Neural progenitor cell (in vitro differentiated cells): ENCODE results near the gene PBX2.

ENCODE experiments used
- CTCF ChIP-seq: fragments of 200-600 bp; sonication (generic); IDR thresholded peaks from 2 replicates; pipeline ENCODE4 v1.5.1; 2017; ENCODE audit warnings: antibody characterized with exemption, mild to moderate bottlenecking
- EZH2 ChIP-seq: fragments of 200-600 bp; sonication (generic); IDR thresholded peaks from 2 replicates; pipeline ENCODE4 v1.6.1; 2017; ENCODE audit warnings: antibody characterized with exemption, mild to moderate bottlenecking, moderate library complexity
- EZH2phosphoT487 ChIP-seq: fragments of 200-600 bp; sonication (generic); IDR thresholded peaks from 2 replicates; pipeline ENCODE4 v1.6.1; 2017; ENCODE audit warnings: antibody characterized with exemption

GRCh38 chr6:32191696-32192607, 1.9 kb upstream of the PBX2 start:
- TF ChIP-seq EZH2: no peak
- no peak for TF ChIP-seq CTCF
- TF ChIP-seq EZH2phosphoT487: no peak
